ENCODE results near the gene CFAP57.

- TF ChIP-seq POLR2A (IDR thresholded peaks at IDR 0.05; ENCODE audit: low read length), result no peak
- TF ChIP-seq GATA1 (IDR thresholded peaks at IDR 0.05; ENCODE audit: low read depth, low read length), result no peak
These were observed 6.4 kb upstream of the CFAP57 start for GRCh38 chr1:43165765-43166164.
